CD1c-positive myeloid dendritic cell (primary cell): ENCODE measurements around the gene ZSCAN20.

ENCODE experiments used
- DNase-seq: peaks from one replicate; pipeline ENCODE4 v3.0.0-alpha.2; 2016; ENCODE audit errors: extremely low spot score

Gene ZSCAN20

DNA sequence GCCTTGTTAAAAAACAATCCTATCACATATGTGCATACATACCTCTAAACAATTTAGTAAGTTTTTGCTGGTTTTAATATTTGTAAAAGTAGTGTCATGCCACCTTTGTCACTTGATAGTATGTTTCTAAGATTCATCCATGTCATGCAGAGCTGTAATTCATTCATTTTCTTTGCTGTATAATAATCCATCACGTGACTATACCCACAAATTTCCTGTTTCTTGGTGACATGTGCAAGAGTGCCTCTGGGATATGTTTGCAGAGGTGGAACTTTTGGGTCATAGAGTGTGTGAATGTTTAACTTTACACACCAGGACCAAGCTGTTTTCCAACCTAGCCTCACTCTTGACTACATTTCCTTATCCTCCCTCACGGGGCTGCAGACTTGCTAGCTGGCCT is 62.9 kb downstream of the ZSCAN20 start:
- no peak for DNase-seq

DNA sequence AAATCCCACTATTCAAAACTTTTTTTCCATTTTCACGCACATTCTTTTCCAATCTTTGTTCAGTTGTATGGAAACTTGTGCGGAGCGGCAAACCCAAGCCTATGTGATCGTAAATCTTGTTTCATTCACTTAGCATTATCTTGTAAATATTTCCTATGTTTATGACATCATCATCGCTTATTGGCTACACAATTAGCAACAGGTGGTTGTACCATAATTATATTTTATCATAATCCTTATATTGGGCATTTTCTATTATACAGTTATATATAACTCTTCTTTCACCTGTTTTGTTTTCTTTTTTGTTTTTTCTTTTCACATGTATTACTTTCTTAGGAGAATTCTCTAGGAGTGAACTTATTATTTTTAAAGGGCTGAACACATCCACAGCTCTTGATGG is 65.4 kb downstream of the ZSCAN20 start:
- no peak for DNase-seq

DNA sequence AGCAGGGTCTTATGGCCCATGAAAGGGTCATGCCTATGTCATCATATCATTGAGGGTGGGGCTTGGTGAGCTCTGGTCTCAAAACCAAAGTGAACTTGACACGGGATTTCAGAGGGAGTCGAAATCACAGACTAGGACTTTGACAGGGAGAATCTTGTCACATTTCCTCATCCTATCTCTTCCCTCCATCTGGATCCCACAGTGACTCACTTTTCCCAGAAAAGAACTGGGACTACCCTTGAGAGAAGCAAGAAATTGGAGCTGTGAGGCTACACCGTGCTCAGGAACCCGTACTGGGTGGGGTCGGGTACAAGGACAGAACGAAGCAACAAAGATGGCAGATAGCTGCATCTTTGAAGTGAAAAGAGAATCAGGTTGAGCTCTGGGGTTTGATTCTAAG is 69.5 kb downstream of the ZSCAN20 start:
- no peak for DNase-seq
